HL-60 (cell line): ENCODE measurements around the gene TGFB3.

Source experiments
- CTCF ChIP-seq: IDR thresholded peaks from one replicate; pipeline ENCODE4 v1.5.1; 2011; ENCODE audit warnings: low read length, control low read depth, inconsistent platforms; ENCODE audit not compliant: insufficient read depth
- POLR2AphosphoS5 ChIP-seq: IDR thresholded peaks from 2 replicates; pipeline ENCODE4 v1.6.1; 2012; ENCODE audit warnings: low read depth
- REST ChIP-seq: IDR thresholded peaks from 2 replicates; pipeline ENCODE4 v1.6.1; 2012; ENCODE audit warnings: low read depth; ENCODE audit not compliant: insufficient replicate concordance

- no peak for TF ChIP-seq CTCF
- TF ChIP-seq REST: no peak
- no peak for TF ChIP-seq POLR2AphosphoS5
Measured at GRCh38 chr14:75987201-75987970, 5.6 kb upstream of the TGFB3 start.
